ENCODE measurements around the gene HNRNPA2B1.
"Not testable (repeated sequence)": the region's sequence is repeated elsewhere in the genome, so short reads cannot be mapped to it uniquely, and the experiment has no call there.

Gene HNRNPA2B1

GRCh38 chr7:26185131-26185843, 15.3 kb downstream of the HNRNPA2B1 start:
- ChIA-PET CTCF (no interaction called here), POLR2A (ENCODE audit: low non-redundant PET) (no interaction called here)
- DNase-seq (ENCODE audit: low spot score), result no peak
- TF ChIP-seq, protein P1, sequence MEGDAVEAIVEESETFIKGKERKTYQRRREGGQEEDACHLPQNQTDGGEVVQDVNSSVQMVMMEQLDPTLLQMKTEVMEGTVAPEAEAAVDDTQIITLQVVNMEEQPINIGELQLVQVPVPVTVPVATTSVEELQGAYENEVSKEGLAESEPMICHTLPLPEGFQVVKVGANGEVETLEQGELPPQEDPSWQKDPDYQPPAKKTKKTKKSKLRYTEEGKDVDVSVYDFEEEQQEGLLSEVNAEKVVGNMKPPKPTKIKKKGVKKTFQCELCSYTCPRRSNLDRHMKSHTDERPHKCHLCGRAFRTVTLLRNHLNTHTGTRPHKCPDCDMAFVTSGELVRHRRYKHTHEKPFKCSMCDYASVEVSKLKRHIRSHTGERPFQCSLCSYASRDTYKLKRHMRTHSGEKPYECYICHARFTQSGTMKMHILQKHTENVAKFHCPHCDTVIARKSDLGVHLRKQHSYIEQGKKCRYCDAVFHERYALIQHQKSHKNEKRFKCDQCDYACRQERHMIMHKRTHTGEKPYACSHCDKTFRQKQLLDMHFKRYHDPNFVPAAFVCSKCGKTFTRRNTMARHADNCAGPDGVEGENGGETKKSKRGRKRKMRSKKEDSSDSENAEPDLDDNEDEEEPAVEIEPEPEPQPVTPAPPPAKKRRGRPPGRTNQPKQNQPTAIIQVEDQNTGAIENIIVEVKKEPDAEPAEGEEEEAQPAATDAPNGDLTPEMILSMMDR (conservative IDR thresholded peaks at IDR 0.05; ENCODE audit: low read depth), result no peak
- no peak overlapping the region for H3K27ac ChIP-seq

- CTCF ChIA-PET; H3K27ac ChIP-seq; POLR2A ChIA-PET (ENCODE audit: low non-redundant PET); DNase-seq (ENCODE audit: low spot score): not testable (repeated sequence)
Measured at GRCh38 chr7:26184281-26185101, 16.1 kb downstream of the HNRNPA2B1 start.

DNA sequence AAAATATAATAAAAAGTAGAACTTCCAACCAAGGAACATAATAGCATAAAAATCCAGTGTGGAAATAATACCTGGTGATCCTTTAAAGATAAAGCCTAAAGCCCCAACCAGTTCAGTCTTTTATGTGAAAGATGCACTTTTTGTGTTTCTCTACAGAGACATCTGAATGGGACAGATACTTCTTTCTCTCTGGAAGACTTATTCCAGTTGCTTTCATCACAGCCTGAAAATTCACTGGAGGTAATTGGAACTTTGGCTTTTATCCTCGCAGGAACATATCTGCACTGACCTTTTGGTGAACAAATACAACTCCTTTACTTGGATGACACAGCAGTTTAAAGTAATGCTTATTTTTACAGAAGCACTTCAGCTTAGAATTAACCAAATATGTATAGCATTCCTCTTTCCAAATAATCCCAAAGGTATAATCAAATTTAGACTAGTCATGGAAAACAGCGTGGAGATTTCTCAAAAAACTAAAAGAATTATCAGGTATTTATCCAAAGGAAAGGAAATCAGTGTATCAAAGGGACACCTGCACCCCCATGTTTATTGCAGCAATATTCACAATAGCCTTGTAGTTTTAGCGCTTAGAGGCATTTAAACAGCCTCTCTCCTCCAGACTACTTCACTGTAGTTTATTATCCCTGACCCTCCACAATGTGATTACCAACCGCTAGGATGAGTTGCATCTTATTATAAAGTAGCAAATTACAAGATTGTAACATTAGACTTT, 16.8 kb downstream of the HNRNPA2B1 start:
- CTCF ChIA-PET, result interaction anchor here (0.7 kb wide), 1 partner anchor 15 kb away, joined by 3 read pairs; no protein-coding TSS in a partner anchor
- H3K27ac ChIP-seq, result no peak overlapping the region
- TF ChIP-seq, protein P1 (conservative IDR thresholded peaks at IDR 0.05; ENCODE audit: low read depth), result no peak
- no peak for DNase-seq (ENCODE audit: low spot score)
- POLR2A ChIA-PET (ENCODE audit: low non-redundant PET), result no interaction called here

DNA sequence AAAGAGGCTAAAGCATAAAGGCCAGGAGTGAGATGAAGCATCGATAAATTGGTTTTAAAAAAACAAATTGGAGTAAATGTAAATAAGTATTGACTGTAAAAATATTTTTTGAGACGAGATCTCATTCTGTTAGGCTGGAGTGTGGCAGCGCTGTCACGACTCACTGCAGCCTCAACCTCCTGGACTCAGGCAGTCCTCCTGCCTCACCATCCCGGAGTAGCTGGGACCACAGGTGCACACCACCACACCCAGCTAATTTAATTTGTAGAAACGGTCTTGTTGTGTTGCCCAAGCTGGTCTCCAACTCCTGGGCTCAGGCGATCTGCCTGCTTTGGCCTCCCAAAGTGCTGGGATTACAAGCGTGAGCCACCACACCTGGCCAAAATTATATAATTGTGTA, 17.8 kb downstream of the HNRNPA2B1 start:
- H3K27ac ChIP-seq, result no peak overlapping the region; the same call in 1 of the 2 replicates
- POLR2A ChIA-PET (ENCODE audit: low non-redundant PET), result no interaction called here
- CTCF ChIA-PET, result no interaction called here
- TF ChIP-seq, protein P1 (conservative IDR thresholded peaks at IDR 0.05; ENCODE audit: low read depth), result no peak
- no peak for DNase-seq (ENCODE audit: low spot score)

DNA sequence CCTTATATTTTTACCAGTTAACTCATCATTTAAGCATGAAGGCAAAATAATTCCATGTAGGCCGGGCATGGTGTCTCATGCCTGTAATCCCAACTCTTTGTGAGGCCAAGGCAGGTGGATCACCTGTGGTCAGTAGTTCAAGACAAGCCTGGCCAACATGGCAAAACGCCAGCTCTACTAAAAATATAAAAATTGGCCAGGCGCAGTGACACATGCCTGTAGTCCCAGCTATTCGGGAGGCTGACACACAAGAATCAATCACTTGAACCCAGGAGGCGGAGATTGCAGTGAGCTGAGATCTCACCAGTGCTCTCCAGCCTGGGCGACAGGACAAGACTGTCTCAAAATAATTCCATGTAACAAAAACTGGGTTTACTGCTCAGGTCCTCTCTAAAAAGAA, 18.3 kb downstream of the HNRNPA2B1 start:
- POLR2A ChIA-PET (ENCODE audit: low non-redundant PET), result no interaction called here
- no peak for DNase-seq (ENCODE audit: low spot score)
- H3K27ac ChIP-seq, result no peak overlapping the region; the same call in 1 of the 2 replicates
- TF ChIP-seq, protein P1 (conservative IDR thresholded peaks at IDR 0.05; ENCODE audit: low read depth), result no peak
- CTCF ChIA-PET, result interaction anchor here (0.8 kb wide), 1 partner anchor 92 kb away, joined by 4 read pairs; no protein-coding TSS in a partner anchor

- ChIA-PET POLR2A (ENCODE audit: low non-redundant PET) (no interaction called here), CTCF (interaction anchor here (0.8 to 1.1 kb wide), 2 partner anchors 61 to 91 kb away, joined by 4 to 6 read pairs; no protein-coding TSS in a partner anchor)
Measured at GRCh38 chr7:26181474-26182227, 18.9 kb downstream of the HNRNPA2B1 start.

More at GRCh38 chr7:26181474-26182227, 18.9 kb downstream of the HNRNPA2B1 start:
- DNase-seq (ENCODE audit: low spot score), result no peak
- TF ChIP-seq, protein P1 (conservative IDR thresholded peaks at IDR 0.05; ENCODE audit: low read depth), result no peak
- H3K27ac ChIP-seq, result no peak overlapping the region
